HG02610 (cell line): ENCODE measurements around the gene TMEM88.
A peak's percentile ranks its signal among the peaks of the same experiment; 100 is the strongest.
"Not testable (repeated sequence)": the region's sequence is repeated elsewhere in the genome, so short reads cannot be mapped to it uniquely, and the experiment has no call there.

Experiments used
- ATAC-seq: cut with Tn5 transposase; IDR thresholded peaks from one replicate; pipeline ENCODE4 v1.9.1; 2021; ENCODE audit warnings: mild to moderate bottlenecking, moderate library complexity; ENCODE audit not compliant: unreplicated experiment

TMEM88 gene

DNA sequence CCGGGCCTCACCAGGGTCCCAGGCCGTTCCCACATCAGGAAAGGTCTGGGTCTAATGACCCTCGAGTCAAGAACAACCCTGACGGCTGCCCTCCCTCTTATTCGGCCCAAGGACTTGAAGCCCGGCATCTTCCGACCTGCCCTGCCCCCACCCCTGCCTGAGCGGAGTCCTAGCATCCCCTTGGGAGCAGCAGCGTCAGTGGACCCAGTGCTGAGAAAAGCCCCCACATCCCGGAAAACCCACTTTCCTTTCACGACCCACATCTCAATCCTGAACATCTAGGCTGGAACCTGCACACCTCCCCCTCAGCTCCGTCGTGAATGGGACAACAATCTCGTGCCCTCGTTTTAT, 769 bp downstream of the TMEM88 start:
- ATAC-seq: no peak

DNA sequence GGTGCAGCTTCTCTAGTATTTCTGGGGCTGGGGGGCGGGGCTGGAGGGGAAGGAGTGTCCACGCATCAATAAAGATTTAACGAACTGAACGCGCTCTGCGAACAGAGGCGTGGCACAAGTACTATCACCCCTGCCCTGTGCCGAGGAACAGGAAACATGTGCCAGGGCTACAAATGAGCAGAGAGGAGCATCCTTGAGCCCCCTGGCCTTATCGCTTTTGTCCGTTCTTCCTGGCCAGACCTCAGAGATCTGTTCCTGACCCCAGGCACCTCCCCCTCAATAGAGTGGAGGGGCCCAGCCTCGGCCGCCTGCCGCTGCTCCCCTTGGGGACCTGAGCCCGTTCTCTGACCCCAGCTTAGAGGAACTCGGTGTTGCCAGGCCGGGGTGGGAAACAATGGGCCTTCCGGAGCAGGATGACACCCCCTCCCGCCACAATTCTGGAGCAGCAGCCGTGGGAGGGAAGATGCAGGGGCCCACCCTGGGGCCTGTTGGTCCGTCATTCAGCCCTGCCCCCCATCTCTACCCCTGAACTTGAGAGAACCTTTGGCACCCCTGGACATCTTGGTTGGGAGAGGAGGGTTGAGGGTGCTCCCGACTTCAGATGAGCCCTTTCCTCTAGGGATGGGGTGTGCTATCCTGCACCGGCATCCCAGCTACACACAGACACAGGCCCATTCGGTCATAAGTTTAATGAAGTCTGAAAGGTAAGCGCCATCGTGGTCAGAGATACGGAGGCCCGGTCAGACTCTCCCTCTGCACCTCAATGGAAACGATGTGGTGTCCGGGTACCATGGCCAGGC, 1.3 kb downstream of the TMEM88 start:
- no peak for ATAC-seq

DNA sequence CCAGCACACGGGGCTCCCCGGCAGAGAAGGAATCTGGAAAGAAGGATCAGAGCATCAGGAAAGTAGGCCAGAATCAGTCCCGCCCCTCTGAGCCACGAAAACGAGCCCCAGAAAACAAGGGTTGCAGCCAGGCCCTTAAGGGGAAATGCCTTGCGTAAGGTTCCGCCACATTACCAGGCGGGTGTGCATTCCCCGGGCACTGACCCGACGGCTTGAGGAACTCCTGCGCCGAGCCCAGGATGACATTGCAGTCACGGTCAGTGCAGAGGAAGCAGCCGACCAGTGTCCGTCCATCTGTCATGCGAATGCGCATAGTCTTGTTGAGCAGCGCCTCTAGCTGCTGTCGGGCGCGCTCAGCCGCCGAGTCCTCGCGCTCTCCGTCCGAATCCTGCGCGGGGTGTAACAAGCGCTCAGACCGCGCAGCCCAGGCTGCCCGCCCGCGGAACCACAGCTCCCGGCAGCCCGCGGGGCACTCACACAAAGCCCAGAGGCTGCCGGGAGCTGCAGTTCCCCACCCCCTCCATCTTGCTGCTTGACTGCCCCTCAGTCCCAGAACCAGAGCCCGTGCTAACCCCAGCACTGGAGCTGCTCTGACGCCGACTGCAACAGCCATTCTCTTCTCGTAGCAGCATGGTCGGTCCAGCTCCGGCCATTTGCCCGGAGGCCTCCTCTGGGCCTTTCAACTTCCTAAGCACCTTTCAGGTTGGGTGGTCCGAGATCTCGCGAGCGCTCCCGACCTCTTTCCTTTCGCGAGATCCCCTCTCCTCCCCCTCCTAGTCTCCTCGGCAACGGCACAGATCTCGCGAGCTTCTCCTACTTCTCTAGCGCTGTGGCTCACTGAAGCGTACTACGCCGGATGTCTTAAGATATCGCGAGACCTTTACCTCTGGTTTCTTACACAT, 2.2 kb downstream of the TMEM88 start, which contains the start of gene NAA38:
Gene NAA38, minus strand, starts transcription at position 749 of the 902 bp plus-strand sequence. Its CDS starts 96 bp downstream, at position 653.
- ATAC-seq: peak; percentile 75

DNA sequence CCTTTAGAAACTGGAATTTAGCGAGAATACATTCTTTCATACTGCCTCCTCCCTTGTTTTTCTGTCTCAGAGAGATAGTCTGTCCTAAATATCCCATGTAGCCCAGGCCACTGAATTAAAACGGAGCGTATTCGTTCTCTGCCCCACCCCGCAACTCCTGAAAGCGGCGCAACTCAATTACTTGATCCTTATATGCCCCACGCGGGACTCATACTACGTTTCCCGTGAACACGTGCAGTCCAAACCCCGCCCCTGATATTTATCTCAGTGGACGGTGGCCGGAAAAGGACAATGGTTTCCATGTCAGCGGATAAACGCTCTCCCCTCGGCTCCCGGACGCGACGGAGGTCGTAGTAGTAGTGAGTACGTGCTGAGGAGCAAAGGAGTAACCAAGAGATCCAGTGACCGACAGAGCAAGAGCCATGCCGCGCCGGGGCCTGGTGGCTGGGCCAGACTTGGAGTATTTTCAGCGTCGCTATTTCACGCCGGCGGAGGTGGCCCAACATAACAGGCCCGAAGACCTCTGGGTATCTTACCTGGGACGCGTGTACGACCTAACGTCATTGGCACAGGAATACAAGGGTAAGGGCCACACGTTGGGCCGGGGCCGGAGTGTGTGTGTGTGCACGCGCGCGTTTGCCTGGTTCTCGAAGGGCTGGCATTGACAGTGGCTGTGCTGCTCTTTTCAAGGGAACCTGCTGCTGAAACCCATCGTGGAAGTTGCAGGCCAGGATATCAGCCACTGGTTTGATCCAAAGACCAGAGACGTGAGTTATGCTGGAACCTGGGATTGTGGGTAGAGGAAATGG, 3.1 kb downstream of the TMEM88 start, which contains the start of gene CYB5D1:
Gene CYB5D1, plus strand, starts transcription at position 291 of the 809 bp plus-strand sequence. Its CDS starts 132 bp downstream, at position 423.
- peak; percentile 28 for ATAC-seq

DNA sequence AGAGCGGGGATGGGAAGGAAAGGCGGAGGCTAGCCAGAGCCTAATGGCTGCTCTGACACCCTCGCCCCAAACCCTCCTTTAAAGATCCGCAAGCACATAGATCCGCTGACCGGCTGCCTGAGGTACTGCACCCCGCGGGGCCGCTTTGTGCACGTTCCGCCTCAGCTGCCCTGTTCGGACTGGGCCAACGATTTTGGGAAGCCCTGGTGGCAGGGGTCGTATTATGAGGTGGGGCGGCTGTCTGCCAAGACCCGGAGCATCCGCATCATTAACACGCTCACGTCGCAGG, 3.6 kb downstream of the TMEM88 start:
- ATAC-seq: no peak

DNA sequence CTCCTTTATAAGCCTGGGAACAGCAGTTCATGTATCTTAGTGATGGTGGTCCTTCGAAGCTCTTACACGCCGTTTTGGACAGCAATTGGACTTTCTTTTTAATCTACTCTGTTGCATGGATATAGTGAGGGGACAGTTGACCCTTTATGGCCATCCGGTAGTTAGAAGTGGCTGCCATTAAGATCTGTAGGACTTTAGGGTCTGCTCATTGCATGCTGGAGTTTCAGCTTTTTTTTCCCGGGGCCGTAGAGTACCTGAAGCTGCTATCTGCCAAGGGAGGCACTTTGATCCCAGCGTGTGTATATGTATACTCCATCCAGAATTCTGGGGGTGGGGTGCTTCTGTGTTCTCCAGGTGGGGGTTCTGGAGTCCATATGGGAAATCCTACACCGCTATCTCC, 4.2 kb downstream of the TMEM88 start:
- no peak for ATAC-seq

DNA sequence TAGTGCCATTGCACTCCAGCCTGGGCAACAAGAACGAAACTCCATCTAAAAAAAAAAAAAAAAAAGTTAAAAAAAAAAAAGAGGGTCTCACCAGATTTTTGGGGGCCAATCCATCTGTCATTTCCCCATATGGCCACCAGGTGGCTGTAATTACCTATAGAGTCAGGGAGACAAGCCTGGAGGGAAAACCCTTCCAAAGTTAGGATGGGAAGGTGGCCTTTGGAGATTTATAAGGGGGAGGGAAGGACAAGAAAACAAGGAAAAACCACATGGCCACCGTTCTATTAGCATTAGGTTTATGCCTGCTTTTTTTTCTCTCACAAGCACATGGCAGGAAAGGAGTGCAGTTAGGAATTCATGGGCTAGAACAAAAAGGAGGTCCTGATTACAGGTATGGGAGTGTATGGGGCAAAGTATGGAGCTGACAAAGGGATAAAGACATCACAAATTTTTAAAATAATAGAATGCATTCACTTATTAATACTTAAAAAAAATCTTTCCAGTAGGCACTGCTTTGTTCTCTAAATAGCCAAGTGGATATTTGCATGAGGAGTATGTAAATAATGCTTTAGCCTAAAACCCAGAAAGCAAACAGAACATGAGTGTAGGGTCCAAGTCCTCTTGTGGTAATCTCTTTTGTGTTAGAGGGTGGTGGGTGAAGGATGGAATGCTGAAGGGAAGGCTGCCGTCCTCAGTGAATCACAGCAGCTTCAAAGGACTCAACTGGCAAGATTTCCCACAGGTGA, 8.0 kb downstream of the TMEM88 start:
- no peak for ATAC-seq

DNA sequence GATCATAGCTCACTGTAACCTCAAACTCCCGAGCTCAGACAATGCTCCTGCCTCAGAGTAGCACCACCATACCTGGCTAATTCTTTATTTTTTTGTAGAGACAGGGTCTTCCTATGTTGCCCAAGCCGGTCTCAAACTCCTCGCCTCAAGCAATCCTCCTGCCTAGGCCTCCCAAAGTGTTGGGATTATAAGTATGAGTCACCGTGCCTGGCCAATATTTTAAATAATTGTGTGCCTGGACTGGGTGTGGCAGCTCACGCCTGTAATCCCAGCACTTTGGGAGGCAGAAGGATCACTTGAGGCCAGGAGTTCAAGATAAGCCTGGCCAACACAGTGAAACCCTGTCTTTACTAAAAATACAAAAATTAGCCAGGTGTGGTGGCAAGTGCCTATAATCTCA, 9.5 kb downstream of the TMEM88 start:
- not testable (repeated sequence) for ATAC-seq

DNA sequence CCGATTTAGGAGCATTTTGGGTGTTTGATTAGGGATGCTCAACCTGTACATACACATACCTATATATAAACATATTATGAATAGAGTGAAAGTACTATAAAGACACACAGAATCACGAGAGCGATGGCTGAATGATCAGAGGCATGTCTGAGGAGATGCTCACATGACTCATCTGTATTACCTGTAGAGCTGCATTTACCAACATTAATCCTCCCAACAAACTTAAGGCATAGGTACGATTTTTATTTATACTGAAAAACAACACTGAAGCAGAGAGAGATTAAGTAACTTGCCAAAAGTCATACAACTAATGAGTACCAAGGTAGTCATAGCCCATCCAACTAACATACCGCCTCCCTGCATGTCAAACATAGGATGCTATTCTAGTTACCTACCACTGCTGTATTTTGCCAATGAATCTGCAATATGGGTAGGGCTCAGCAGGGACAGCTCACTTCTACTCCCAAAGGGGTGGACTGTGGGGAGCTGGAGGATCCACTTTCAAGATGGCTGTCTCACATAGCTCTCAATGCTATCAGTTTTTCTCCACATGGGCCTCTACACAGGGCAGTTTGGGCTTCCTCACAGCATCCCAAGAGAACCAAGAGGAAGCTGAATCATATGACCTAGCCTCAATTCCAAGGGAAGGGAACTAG, 10.3 kb downstream of the TMEM88 start:
- no peak for ATAC-seq

DNA sequence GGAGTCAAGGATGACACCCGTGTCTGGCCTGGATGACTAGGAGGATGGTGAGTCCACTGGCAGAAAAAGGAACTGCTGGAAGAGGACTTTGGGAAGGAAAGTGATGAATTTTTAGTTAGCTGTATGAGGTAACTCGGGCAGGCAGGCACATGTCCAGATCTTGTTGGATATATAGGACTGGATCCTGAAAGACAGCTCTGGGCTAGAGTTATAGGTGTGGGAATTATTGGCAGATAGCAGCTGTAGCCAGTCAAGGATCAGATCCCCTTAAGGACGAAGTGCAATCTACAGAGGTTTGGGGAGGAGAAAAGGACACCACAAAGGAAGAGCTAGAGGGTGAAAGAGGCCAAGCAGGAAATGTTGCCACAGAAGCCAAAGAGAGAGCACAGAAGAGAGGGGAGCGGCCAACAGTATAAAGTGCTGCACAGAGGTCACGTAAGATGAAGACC, 13.0 kb downstream of the TMEM88 start:
- ATAC-seq: no peak

DNA sequence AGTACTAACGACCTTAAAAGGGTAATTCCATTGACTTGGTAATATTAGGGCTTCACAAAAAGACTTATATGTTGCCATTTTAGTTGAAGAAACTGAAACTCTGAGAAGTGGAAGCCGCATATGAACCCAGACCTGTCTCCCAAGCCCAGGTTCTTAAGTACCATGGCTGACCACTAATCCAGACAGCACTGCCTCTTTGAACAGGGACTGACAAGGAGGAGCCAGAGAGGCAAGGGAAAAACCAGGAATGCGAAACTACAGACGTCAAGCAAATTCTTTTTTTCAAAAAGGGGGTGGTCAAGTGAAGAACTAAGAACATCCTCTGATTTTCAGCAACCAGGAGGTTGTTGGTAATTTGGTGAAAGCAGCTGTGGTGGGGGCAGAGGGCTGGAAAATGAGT, 18.2 kb downstream of the TMEM88 start:
- no peak for ATAC-seq

DNA sequence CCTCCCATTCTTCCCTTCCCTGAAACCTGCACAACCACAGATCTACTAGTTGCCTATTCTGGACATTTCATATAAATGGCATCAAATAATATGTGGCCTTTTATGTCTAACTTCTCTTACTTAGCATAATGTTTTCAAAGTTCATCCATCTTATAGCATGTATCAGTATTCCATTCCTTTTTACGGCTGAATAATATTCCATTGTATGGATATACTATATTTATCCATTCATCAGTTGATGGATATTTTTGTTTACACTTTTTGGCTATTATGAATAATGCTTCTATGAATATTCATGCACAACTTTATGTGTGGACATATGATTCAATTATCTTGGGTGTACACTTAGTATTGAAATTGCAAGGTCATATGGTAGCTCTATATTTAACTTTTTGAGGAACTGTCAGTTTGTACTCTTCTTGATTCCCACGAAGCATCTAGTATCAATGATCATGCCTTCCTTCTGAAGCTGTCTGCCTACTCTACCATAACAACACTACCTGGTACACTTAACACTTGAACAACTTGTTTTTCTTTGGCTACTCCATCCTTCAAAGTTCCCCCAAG, 21.0 kb downstream of the TMEM88 start:
- ATAC-seq: no peak

DNA sequence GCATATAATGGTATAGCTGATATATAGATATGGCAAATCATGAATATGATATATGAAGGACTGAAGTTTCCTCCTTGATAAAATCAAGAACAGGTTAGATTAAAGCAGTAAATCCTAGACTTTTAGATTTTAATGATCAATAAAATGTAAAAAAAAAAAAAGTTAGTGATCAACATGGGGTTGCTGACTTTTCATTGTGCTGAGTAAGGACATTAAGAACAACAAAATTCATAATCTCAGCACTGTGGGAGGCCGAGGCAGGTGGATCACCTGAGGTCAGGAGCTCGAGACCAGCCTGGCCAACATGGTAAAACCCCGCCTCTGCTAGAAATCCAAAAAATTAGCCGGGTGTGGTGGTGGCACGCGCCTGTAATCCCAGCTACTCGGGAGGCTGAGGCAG, 23.4 kb downstream of the TMEM88 start:
- ATAC-seq: no peak

DNA sequence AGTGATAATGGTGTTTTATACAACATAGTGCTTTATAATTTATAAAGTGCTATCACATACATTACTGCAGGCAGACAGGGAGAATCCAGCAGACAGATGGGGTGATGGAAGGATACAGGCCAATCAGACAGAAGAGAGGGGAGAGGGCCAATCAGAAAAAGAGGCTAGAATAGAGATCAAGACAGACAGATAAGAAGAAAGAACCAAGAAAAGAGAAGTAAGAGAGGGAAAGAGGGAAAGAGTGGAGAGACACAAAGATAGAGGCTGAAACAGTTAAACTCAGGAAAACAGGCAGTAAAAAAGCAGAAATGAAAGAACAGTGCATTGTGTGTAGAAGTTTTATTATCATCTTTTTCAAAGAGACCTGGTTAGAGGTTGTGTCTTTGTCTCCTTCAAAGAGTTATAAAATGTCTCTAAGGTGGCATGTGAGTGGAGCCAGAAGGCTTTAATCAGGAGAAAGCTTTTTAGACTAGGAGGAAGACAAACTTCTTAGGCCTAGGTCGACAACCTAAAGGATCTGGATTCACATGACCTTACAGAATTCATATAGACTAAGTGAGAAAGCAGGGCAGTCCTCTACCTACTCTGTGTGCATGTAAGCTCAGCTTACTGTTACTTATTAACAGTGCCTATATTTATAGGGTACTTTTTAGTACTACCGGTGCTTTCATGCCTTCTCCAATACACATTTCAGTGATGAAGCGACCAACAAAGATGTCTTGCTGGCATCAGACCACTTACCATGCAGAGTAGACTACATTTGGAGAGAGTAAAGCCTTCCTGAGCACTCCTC, 25.4 kb downstream of the TMEM88 start:
- ATAC-seq: no peak

DNA sequence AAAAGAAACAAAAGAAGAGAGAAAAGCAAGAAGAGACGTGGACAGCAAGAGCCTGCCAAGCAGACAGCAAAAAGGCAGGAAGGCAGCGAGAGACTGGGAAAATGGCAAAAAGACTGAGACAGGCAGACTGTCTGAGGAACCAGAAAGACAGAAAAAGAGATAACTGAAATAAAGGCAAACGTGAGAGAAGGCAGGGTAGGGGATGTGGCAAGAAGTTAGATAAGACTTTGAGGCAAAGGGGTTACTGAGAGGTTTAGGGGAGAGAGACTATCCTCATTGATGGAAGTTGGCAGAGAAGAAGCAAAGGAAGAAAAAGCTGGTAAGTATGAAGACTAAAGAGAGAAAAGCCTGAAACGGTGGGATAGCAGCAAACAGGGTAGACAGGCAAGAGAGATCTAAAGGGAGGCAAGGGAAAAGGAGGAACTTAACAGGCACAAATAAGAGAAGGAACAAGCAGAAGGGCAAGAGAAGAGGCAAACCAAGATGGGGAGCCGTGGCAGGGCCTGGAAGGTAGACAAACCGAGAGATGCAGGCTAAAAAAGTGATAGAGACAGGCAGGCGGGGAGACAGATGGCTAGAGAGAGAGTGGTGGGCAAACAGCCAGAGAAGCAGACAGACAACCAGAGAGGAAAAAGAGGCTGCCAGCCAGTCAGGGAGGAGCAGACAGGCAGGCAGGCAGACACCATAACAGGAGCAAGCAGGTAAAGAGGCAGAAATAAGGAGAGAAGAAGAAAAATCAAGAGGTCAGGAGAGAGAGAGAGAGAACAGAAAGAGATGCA, 26.6 kb downstream of the TMEM88 start:
- ATAC-seq: no peak

DNA sequence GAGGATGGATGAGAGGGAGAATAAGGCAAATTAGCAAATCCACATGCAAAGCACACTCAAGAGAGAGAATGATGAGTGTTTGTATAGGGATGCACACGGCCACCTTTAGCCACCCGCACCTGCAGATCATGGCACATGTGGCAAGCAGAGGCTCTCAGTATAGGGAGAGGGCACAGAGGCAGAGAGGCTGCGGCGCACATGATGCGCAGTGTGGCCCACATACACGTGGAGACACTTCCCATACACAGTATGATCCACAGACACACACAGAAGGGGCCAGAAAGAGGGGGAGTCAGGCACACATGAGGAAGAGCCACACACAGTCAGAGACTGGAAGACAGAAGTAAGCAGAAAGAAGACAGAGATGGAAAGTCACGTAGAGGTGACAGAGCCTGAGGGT, 27.2 kb downstream of the TMEM88 start:
- no peak for ATAC-seq

DNA sequence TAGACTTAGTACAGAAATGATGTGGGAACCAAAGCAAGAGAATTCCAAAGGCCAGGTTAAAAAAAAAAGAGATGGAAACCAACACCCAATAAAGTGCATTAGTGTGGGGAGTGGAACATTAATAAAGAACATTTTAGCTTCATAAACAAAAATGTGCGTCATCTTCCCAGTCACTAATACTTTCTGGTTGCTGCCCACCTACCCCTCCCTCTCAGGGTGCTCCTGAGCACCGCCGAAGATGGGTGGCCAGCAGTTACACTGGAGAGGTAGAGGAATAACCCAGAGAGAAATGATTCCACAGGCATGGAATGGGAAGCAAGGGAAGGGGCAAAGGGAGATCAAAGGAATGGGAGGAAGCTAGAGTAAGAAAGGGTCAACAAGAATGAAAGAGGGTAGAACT, 27.8 kb downstream of the TMEM88 start:
- ATAC-seq: no peak

DNA sequence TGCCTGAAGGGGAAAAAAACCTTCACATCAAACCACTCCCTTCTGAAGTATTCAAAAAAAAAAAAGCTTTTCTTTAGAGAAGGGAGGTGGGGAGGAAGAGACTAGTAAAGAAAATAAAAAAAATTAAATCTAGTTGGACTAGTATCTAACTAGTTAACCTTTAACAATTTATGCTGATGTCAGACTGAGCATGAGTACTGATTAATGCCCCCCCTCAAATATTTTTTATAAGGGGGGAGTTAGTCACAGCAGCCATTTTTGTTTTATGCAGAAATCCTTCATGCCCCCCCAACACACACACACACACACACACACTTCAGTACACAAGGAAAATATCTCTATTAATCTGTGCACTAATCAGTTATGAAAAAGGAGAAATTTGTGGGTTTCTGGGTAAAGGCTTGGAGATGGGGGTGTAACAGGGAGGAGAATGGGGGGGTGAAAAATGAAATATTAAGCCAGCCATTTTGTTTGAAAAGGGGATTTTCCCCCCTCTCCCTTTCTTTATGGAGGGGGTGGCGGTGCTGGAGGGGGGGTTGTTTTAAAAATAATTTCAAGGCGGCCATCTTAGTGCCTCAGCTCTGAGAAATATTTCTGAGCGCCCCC, 29.0 kb downstream of the TMEM88 start:
- no peak for ATAC-seq
